GM12878 (cell line): ENCODE measurements around the gene ELMO3. TPM values are rescaled to one million over a fixed set of nuclear protein-coding genes. Genes with fewer than 3 reads are reported as not detected.

Experiments used
- ATAC-seq: fragments of 200-7000 bp; cut with Tn5 transposase; 3 replicates; pipeline ENCODE4 v1.9.1; 2020; ENCODE audit warnings: mild to moderate bottlenecking, moderate library complexity
- BruUV-seq: library from RNA; stranded (reverse); fragments of 400-500 nt; replicated peaks from 2 replicates; lab custom pipeline; 2021; lab: Mats Ljungman, UMichigan
- CTCF ChIA-PET: fragments of 300-600 bp; sonication (Branson Sonifier 250); formaldehyde crosslinking; extraction: SDS; loops from one replicate; lab custom pipeline; 2021; ENCODE audit warnings: inconsistent platforms; lab: Yijun Ruan, JAX
- POLR2A ChIA-PET: fragments of 350-600 bp; formaldehyde crosslinking; extraction: SDS; loops from one replicate; lab custom pipeline; 2021; ENCODE audit warnings: inconsistent platforms; lab: Charles Lee
- RAD21 ChIA-PET: fragments of 300-600 bp; sonication (Branson Sonifier 250); formaldehyde crosslinking; loops from one replicate; lab custom pipeline; 2023; ENCODE audit warnings: antibody characterized with exemption; ENCODE audit not compliant: unreplicated experiment; lab: Charles Lee
- SMC1A ChIA-PET: fragments of 300-600 bp; sonication (Branson Sonifier 250); formaldehyde crosslinking; loops from one replicate; lab custom pipeline; 2023; ENCODE audit not compliant: unreplicated experiment, uncharacterized antibody; lab: Charles Lee
- DNase-seq: peaks from one replicate; pipeline ENCODE4 v3.0.0-alpha.2; 2011; ENCODE audit warnings: low read depth, low spot score
- FAIRE-seq: peaks from 3 replicates; lab custom pipeline; 2011; peaks lifted over from hg19 to GRCh38; lab: Jason Lieb, UNC
- H2AFZ ChIP-seq: 2 replicates; pipeline ENCODE4 v1.6.0; 2011; ENCODE audit warnings: low read depth, low read length, control low read depth; ENCODE audit not compliant: control insufficient read depth
- H3K27ac ChIP-seq: 2 replicates; pipeline ENCODE4 v1.5.1; 2011; ENCODE audit warnings: control low read depth; ENCODE audit not compliant: control insufficient read depth, insufficient read depth
- H3K27me3 ChIP-seq, 2 experiments: replicated peaks in 1 of 2; 2 replicates each; pipeline versions ENCODE4 v1.6.0 to v1.6.1; 2011; ENCODE audit warnings: low read length in 1 of 2; ENCODE audit not compliant: control insufficient read depth in 2 of 2, insufficient read depth in 2 of 2
- H3K36me3 ChIP-seq, 2 experiments: 2 replicates each; pipeline ENCODE4 v1.5.1; 2011; ENCODE audit warnings: low read length in 1 of 2; ENCODE audit not compliant: control insufficient read depth in 2 of 2, insufficient read depth in 2 of 2
- H3K4me1 ChIP-seq: 2 replicates; pipeline ENCODE4 v1.6.1; 2011; ENCODE audit warnings: mild to moderate bottlenecking, low read length, moderate library complexity, mixed read lengths; ENCODE audit not compliant: control insufficient read depth, insufficient read depth
- H3K4me2 ChIP-seq: 2 replicates; pipeline ENCODE4 v1.6.0; 2011; ENCODE audit warnings: control low read depth; ENCODE audit not compliant: control insufficient read depth, insufficient read depth
- H3K4me3 ChIP-seq: fragments of 200-600 bp; sonication (generic); 2 replicates; pipeline ENCODE4 v1.5.1; 2016
- H3K79me2 ChIP-seq: 2 replicates; pipeline ENCODE4 v1.6.0; 2011; ENCODE audit warnings: low read length; ENCODE audit not compliant: control insufficient read depth, insufficient read depth
- H3K9ac ChIP-seq: 2 replicates; pipeline ENCODE4 v1.8.0; 2011; ENCODE audit warnings: low read length, control low read depth, mixed read lengths; ENCODE audit not compliant: control insufficient read depth, insufficient read depth
- H3K9me3 ChIP-seq: replicated peaks from 3 replicates; pipeline ENCODE4 v1.5.1; 2011; ENCODE audit warnings: mild to moderate bottlenecking, low read length; ENCODE audit not compliant: control insufficient read depth, insufficient read depth
- H4K20me1 ChIP-seq: 2 replicates; pipeline ENCODE4 v1.6.0; 2011; ENCODE audit not compliant: control insufficient read depth, insufficient read depth
- CBFB ChIP-seq: IDR thresholded peaks from 2 replicates; pipeline ENCODE4 v1.6.1; 2016; ENCODE audit warnings: antibody characterized with exemption, low read depth
- CBX5 ChIP-seq: sonication (generic); IDR thresholded peaks from 2 replicates; pipeline ENCODE4 v1.6.1; 2016; ENCODE audit warnings: low read depth, moderate library complexity, mild to moderate bottlenecking, inconsistent platforms
- GABPA ChIP-seq: IDR thresholded peaks from 2 replicates; pipeline ENCODE4 v1.6.1; 2014; ENCODE audit warnings: antibody characterized with exemption, low read depth, mild to moderate bottlenecking, inconsistent platforms
- KLF5 ChIP-seq: fragments of 450-650 bp; IDR thresholded peaks from 2 replicates; pipeline ENCODE4 v1.6.1; 2014; ENCODE audit warnings: mild to moderate bottlenecking; ENCODE audit not compliant: partially characterized antibody
- MAX ChIP-seq: IDR thresholded peaks from 2 replicates; pipeline ENCODE4 v1.6.1; 2012; ENCODE audit warnings: low read depth, low read length, improper control_type of control experiment
- MYC ChIP-seq: IDR thresholded peaks from 2 replicates; pipeline ENCODE4 v1.6.1; 2011; ENCODE audit warnings: mild to moderate bottlenecking, low read length, moderate library complexity, inconsistent platforms; ENCODE audit not compliant: insufficient read depth, insufficient replicate concordance, insufficient read length, severe bottlenecking
- NFIC ChIP-seq: IDR thresholded peaks from 2 replicates; pipeline ENCODE4 v1.6.1; 2012; ENCODE audit warnings: low read depth, mild to moderate bottlenecking, inconsistent platforms, low read length, moderate library complexity
- NR2C2 ChIP-seq: IDR thresholded peaks from 2 replicates; pipeline ENCODE4 v1.6.1; 2011; ENCODE audit warnings: borderline replicate concordance, low read depth; ENCODE audit not compliant: control insufficient read depth, insufficient read length
- PBX3 ChIP-seq: IDR thresholded peaks from 2 replicates; pipeline ENCODE4 v1.6.1; 2011; ENCODE audit warnings: mild to moderate bottlenecking, low read depth, low read length, moderate library complexity; ENCODE audit not compliant: insufficient replicate concordance
- PKNOX1 ChIP-seq: fragments of 450-650 bp; IDR thresholded peaks from 2 replicates; pipeline ENCODE4 v1.6.1; 2016; ENCODE audit warnings: mild to moderate bottlenecking
- PML ChIP-seq: IDR thresholded peaks from 2 replicates; pipeline ENCODE4 v1.6.1; 2012; ENCODE audit warnings: low read length, inconsistent platforms
- RELA ChIP-seq: fragments of 450-650 bp; IDR thresholded peaks from 2 replicates; pipeline ENCODE4 v1.8.0; 2014; ENCODE audit warnings: borderline replicate concordance; ENCODE audit not compliant: partially characterized antibody
- SREBF2 ChIP-seq: IDR thresholded peaks from 2 replicates; pipeline ENCODE4 v1.6.1; 2012; ENCODE audit warnings: mild to moderate bottlenecking, low read length
- SUPT20H ChIP-seq: IDR thresholded peaks from 2 replicates; pipeline ENCODE4 v1.6.1; 2011; ENCODE audit warnings: low read depth, mild to moderate bottlenecking, low read length, moderate library complexity, borderline replicate concordance; ENCODE audit not compliant: control insufficient read depth
- TAF1 ChIP-seq: IDR thresholded peaks from 2 replicates; pipeline ENCODE4 v1.6.1; 2011; ENCODE audit warnings: mild to moderate bottlenecking, low read depth, low read length, borderline replicate concordance
- TARDBP ChIP-seq: IDR thresholded peaks from 2 replicates; pipeline ENCODE4 v1.6.1; 2016; ENCODE audit warnings: borderline replicate concordance
- ZNF622 ChIP-seq: fragments of 450-650 bp; IDR thresholded peaks from 2 replicates; pipeline ENCODE4 v1.6.1; 2017; ENCODE audit warnings: mild to moderate bottlenecking, inconsistent platforms
- in situ Hi-C: fragments of 300-500 bp; cut with MboI; formaldehyde crosslinking; loops from 9 replicates; pipeline ENCODE4 v1.14.3; 2018; ENCODE audit warnings: mixed read lengths
- intact Hi-C: fragments of 100-400 bp; cut with micrococcal nuclease; formaldehyde crosslinking; loops from one replicate; pipeline ENCODE4 v1.14.2; 2022; ENCODE audit not compliant: unreplicated experiment
- polyA plus RNA-seq, 11 experiments: library from polyadenylated mRNA; depleted of rRNA in 4 of 11; unstranded in 6 of 11; stranded (reverse) in 5 of 11; fragments of >200 nt; fragmentation: Nextera tagmentation in 4 of 11; fragmentation: Illumina TruSeq in 1 of 11; extraction: Ambion mirVana in 4 of 11; extraction: Trizol in 1 of 11; gene quantifications; 1 replicate in 1 of 11; 2 replicates in 10 of 11; pipeline versions ENCODE4 v1.2.1 to v1.2.3, GENCODE V29; 2011 to 2016; ENCODE audit warnings: inconsistent platforms in 2 of 11, missing spikeins in 2 of 11, low read depth in 1 of 11
- total RNA-seq, 4 experiments: library from RNA; depleted of rRNA in 3 of 4; stranded (reverse); fragments of >200 nt in 3 of 4; fragmentation: Illumina TruSeq in 1 of 4; extraction: Trizol in 1 of 4; gene quantifications; 2 replicates each; pipeline versions ENCODE4 v1.2.1 to v1.2.3, GENCODE V29; 2013 to 2021
- TF ChIP-seq, protein P1 (sequence below): fragments of 450-650 bp; IDR thresholded peaks from 2 replicates; pipeline ENCODE4 v1.6.1; 2016; ENCODE audit warnings: mild to moderate bottlenecking, moderate library complexity, borderline replicate concordance

Gene ELMO3
- total and polyA plus RNA-seq, 10 of the 15 experiments (the other 5 are each of a cell fraction or from before 2014, with no cell fraction given) = 0.05 to 4.7 (median 0.96) TPM; not detected in 1

DNA sequence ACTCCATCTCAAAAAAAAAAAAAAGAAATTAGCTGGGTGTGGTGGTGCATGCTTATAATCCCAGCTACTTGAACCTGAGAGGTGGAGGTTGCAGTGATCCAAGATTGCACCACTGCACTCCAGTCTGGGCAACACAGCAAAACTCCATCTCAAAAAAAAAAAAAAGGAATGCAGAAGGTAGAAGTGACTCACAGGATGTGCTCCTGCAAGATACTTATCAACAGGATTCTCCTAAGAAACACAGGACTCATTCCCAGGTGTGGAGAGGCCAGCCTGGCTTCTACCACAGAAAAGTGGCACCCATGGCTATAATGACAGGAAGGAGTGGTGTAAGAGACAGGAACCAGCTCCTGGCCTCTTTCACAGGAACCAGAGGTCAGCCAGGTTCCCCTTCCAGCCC is 13.8 kb downstream of the ELMO3 start:
- no peak overlapping the region for H3K4me3 ChIP-seq
- intact Hi-C loops = no loop called here
- H3K9me3 ChIP-seq = no peaks in the 10 kb centered on the region
- no peaks in the 10 kb centered on the region for H3K36me3 ChIP-seq
- CTCF ChIA-PET = no interaction called here
- in situ Hi-C loops = no loop called here
- RAD21 ChIA-PET = no interaction called here
- SMC1A ChIA-PET = interaction anchor here (1.0 kb wide), 1 partner anchor 253 kb away, joined by 3 read pairs; no protein-coding TSS in a partner anchor
- H3K79me2 ChIP-seq = no peaks in the 10 kb centered on the region
- DNase-seq (no peak), FAIRE-seq (no peak), ATAC-seq (no peak)
- H2AFZ ChIP-seq = no peak overlapping the region
- no peak overlapping the region for H3K9ac ChIP-seq
- H3K27ac ChIP-seq = no peak overlapping the region
- POLR2A ChIA-PET = no interaction called here
- no peaks in the 10 kb centered on the region for H4K20me1 ChIP-seq
- BruUV-seq = no TSS peak
- H3K4me2 ChIP-seq = no peak overlapping the region
- H3K27me3 ChIP-seq = no peaks in the 10 kb centered on the region
- H3K4me1 ChIP-seq = no peaks in the 10 kb centered on the region
- TF ChIP-seq MAX (no peak), GABPA (no peak), MYC (no peak), SUPT20H (no peak), PBX3 (no peak), NFIC (no peak), SREBF2 (no peak), TARDBP (no peak), KLF5 (no peak), PML (no peak), PKNOX1 (no peak), TAF1 (no peak), CBX5 (no peak), NR2C2 (no peak), RELA (no peak), ZNF622 (no peak), CBFB (no peak)
- TF ChIP-seq, protein P1, sequence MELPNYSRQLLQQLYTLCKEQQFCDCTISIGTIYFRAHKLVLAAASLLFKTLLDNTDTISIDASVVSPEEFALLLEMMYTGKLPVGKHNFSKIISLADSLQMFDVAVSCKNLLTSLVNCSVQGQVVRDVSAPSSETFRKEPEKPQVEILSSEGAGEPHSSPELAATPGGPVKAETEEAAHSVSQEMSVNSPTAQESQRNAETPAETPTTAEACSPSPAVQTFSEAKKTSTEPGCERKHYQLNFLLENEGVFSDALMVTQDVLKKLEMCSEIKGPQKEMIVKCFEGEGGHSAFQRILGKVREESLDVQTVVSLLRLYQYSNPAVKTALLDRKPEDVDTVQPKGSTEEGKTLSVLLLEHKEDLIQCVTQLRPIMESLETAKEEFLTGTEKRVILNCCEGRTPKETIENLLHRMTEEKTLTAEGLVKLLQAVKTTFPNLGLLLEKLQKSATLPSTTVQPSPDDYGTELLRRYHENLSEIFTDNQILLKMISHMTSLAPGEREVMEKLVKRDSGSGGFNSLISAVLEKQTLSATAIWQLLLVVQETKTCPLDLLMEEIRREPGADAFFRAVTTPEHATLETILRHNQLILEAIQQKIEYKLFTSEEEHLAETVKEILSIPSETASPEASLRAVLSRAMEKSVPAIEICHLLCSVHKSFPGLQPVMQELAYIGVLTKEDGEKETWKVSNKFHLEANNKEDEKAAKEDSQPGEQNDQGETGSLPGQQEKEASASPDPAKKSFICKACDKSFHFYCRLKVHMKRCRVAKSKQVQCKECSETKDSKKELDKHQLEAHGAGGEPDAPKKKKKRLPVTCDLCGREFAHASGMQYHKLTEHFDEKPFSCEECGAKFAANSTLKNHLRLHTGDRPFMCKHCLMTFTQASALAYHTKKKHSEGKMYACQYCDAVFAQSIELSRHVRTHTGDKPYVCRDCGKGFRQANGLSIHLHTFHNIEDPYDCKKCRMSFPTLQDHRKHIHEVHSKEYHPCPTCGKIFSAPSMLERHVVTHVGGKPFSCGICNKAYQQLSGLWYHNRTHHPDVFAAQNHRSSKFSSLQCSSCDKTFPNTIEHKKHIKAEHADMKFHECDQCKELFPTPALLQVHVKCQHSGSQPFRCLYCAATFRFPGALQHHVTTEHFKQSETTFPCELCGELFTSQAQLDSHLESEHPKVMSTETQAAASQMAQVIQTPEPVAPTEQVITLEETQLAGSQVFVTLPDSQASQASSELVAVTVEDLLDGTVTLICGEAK = no peak
